ENCODE data around the gene KCTD15.

- TF ChIP-seq POLR2AphosphoS5 (IDR thresholded peaks at IDR 0.05; ENCODE audit: low read depth, low read length) (no peak), REST (IDR thresholded peaks at IDR 0.05; ENCODE audit: insufficient read depth in 1 of 2, low read depth in 2 of 2, low read length in 2 of 2) (no peak), SIN3A (IDR thresholded peaks at IDR 0.05; ENCODE audit: borderline replicate concordance, insufficient read depth, low read length) (no peak), TAF1 (IDR thresholded peaks at IDR 0.05; ENCODE audit: borderline replicate concordance, insufficient read depth, low read length) (no peak)
These were observed 10.9 kb upstream of the KCTD15 start for GRCh38 chr19:33785795-33786194.

All from PFSK-1 (cell line).